HL-60/S4 (cell line): ENCODE data around the gene FCGR3A.
"Not testable (repeated sequence)": the region's sequence is repeated elsewhere in the genome, so short reads cannot be mapped to it uniquely, and the experiment has no call there.

Experiments
- in situ Hi-C: fragments of 300-500 bp; cut with MboI; formaldehyde crosslinking; loops from 2 replicates; pipeline ENCODE4 v1.14.3; 2022; ENCODE audit warnings: low sequenced_read_pairs

FCGR3A gene

GRCh38 chr1:161549652-161550051, at the start of gene FCGR3A:
Gene FCGR3A (minus strand): TSS chr1:161549818. CDS start chr1:161549736, 82 bp downstream.
- in situ Hi-C loops: no loop called here

DNA sequence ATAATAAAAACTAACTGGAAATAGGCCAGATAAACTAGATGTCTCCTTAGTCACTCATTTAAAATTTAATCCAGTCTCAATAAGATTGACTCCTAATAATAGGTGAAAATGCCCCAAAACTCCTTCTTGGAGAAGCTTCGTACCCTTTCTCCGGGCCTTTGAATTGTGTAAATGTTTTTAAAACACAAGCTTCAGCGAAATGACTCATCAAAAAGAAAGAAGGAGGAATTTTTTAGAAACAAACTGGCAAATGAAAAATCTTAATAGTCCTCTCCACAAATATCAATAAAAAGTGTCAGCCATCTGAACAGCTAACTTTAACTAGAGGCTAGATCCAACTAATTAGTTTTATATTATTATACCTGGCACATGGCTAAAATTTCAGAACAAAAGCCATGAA, 47.5 kb upstream of the FCGR3A start:
- in situ Hi-C loops: not testable (repeated sequence)

DNA sequence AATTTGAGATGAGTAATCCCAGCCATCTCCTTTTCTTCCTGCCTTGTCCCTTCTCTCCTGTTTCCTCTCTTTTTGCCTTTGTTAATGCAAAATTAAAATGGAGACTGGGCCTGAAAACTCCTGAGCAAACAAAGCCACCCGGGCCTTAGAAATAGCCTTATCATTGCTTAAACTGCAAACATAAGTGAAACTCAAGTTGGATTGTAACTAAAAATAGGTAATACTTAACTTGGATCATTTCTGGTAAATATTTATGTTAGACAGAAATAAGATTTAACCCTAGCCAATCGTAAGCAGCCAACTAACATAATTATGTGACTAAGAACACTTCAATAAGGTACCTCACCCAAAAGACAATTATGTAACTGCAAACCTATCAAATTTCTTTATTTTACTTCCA, 46.0 kb upstream of the FCGR3A start:
- in situ Hi-C loops: not testable (repeated sequence)

GRCh38 chr1:161595173-161595572, 45.6 kb upstream of the FCGR3A start:
- in situ Hi-C loops: not testable (repeated sequence)

- in situ Hi-C loops: not testable (repeated sequence)
Measured at GRCh38 chr1:161594269-161594984, 44.8 kb upstream of the FCGR3A start.

- in situ Hi-C loops: not testable (repeated sequence)
Measured at GRCh38 chr1:161593092-161593755, 43.6 kb upstream of the FCGR3A start.

GRCh38 chr1:161592586-161592985, 43.0 kb upstream of the FCGR3A start:
- in situ Hi-C loops: not testable (repeated sequence)

GRCh38 chr1:161589920-161590319, 40.3 kb upstream of the FCGR3A start:
- in situ Hi-C loops: not testable (repeated sequence)

DNA sequence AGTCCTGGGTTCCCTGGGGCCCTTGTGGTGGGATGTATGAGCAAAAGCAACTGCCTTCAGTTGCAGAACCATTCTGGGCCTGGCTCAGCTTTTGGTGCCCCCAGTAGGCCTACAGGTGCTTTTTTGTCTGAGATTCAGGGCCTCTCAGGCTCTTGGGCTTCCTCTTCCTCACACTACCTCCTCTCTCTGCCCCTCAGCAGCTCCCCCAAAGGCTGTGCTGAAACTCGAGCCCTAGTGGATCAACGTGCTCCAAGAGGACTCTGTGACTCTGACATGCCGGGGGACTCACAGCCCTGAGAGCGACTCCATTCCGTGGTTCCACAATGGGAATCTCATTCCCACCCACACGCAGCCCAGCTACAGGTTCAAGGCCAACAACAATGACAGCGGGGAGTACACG, 39.7 kb upstream of the FCGR3A start:
- in situ Hi-C loops: not testable (repeated sequence)

- in situ Hi-C loops: not testable (repeated sequence)
Measured at GRCh38 chr1:161588596-161588995, 39.0 kb upstream of the FCGR3A start.

GRCh38 chr1:161582882-161583281, 33.3 kb upstream of the FCGR3A start:
- in situ Hi-C loops: not testable (repeated sequence)

- in situ Hi-C loops: not testable (repeated sequence)
Measured at GRCh38 chr1:161580879-161581537, 31.4 kb upstream of the FCGR3A start.

- in situ Hi-C loops: not testable (repeated sequence)
Measured at GRCh38 chr1:161579856-161580507, 30.4 kb upstream of the FCGR3A start.

GRCh38 chr1:161576676-161577075, 27.1 kb upstream of the FCGR3A start:
- in situ Hi-C loops: not testable (repeated sequence)

DNA sequence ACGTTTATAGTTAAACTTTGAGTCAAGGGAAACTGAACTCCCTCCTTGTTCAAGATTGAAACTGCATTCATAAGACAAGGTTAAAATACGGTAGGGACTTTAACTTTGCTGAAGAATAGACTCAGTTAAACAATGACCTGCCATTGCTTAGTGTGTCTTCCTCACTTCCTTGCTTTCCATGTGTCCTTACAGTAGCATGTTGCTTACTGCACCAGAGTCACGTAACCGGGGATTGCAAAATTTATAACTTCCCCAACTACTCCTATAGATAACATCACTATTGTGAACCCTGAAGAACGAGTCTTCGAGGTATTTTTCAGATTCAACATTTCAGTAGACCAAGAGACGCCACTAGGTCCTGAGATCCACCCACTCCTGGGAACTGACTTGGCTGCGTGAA, 22.1 kb upstream of the FCGR3A start:
- in situ Hi-C loops: not testable (repeated sequence)

DNA sequence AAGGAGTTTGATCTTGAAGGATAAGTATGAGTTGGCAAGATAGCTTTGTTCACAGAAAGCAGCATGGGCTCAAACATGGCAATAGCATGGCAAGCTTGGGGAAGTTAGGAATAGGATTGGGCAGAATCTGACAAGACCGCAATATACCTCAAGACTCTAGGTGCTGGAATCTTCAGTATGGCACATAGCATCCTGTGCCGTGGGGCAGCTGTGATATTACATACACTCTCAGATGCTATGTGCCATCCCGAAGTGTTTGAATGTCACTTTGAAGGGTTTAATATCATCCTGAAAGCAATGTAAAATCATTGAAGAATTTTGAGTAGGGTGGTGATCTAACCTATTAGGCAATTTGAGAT, 17.0 kb upstream of the FCGR3A start:
- in situ Hi-C loops: not testable (repeated sequence)

- in situ Hi-C loops: not testable (repeated sequence)
Measured at GRCh38 chr1:161563522-161563921, 13.9 kb upstream of the FCGR3A start.

DNA sequence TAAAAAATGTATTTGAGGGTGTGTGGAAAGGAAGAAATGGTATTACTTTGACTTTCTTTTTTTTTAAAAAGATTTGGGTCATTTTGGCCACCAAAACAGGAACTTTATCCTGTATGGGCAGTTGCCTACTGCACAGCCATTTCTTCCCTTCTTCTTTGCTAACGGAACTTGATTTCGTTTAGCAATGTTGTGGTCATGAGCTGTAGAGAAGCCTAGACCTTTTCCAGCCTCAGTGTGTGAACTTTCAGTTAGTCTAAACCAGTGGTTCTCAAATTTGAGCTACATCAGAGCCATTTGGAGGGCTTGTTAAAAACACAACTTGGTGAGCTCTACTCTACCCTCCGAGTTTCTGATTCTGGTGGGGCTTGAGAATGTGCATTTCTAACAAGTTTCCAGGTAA, 12.8 kb upstream of the FCGR3A start:
- in situ Hi-C loops: not testable (repeated sequence)

- in situ Hi-C loops: not testable (repeated sequence)
Measured at GRCh38 chr1:161560960-161561715, 11.5 kb upstream of the FCGR3A start.
